A375 (cell line): ENCODE measurements around the gene LDAH. TPM values are rescaled to one million over a fixed set of nuclear protein-coding genes. Genes with fewer than 3 reads are reported as not detected.

ENCODE experiments used
- total RNA-seq: library from RNA; depleted of rRNA; stranded (reverse); fragments of >200 nt; shearing (Covaris generic); gene quantifications from 2 replicates; pipeline ENCODE4 v1.2.3, GENCODE V29; 2014; rRNA removed

The LDAH gene
- 11.1 and 13.9 TPM in 2 replicates for total RNA-seq

DNA sequence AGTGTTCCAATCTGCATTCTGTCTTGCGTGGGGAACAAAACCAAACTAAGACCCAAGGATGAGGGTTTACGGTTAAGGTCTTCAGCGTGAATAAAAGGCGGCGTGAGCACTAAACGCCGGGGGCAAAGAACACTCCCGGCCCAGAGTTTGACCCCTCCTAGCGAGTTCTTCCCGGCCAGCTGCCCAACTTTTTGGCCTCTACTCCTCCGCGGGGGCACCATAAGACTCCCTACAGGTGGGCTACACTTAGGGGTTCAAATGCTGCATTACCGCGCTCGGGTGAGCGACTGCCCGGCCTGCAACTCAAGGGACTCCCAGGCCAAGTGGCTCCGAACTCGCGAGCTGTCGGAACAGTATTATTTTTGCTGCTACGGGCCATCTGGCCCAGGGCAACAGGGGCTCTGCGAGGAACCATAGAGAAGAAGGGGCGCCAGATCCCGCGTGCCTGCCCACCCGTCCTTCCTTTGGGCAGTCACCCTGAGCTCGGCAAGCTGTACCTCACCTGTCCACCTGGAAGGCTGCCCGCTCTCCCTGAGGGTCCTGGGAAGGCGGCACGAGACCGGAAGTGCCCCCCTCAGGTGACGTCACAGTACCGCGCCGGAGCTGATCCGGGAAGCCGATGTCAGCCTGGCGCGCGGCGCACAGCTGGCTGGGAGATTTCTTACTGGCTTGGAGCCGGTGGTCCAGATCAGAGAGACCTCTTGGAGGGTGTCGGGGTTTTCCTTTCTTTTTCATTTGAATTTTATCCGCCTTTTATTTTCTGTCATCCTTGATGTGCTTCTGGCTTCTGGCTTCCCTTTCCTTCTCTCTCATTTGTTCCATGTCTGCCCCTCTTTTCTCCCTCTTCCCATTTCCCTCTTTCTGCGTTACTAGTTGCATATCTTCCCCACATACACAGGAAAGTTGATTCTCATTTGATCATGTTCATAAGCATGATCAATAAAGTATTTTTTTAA, at the start of gene LDAH:
TSS of gene LDAH (minus strand) at position 567 of the 956 bp plus-strand sequence. CDS start 21,638 bp downstream, outside the sequence.

DNA sequence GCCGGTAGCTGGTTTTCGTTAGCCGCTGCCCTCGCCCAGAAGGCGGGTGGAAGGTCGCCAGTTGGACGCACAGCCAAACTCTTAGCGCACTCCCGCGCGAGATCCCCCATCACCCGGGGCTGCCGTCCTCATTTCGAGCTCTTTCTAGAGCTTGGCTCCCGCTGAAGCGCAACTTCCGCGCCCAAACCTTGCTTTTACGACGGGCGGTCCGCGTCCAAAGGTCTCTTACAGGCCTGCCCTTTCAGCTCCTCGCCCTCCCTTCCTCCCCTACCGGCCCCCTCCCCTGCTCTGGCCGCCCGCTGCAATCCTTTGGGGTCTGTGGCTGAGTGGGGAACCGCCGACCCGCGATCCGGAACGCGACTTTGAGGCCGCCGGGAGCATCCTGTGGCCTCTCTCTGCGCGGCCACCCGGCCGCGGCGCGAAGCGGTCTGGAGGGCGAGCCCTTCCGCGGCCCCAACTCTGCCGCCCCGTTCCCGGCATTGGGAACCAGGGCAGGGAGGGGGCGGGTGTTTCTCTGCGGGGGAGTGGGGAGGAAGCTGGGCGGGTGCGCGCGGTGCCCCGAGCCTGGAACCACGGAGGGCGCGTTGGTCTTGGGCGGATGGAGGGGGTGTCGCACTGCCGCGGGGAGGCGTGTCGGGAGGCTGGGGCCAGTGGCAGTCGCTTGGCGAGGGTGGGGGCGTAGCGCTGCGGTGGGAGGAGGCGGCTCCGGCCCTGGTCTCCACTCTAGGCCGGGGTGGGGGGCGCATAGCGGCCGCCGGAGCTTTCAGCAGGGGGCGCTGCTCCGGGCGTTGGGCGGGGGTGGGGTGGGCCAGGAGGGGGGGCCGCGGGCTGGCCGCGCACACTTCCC, 156.4 kb downstream of the LDAH start, which contains the start of gene GDF7:
TSS of gene GDF7 (plus strand) at position 841 of the 847 bp plus-strand sequence. CDS start 96 bp downstream, outside the sequence.

DNA sequence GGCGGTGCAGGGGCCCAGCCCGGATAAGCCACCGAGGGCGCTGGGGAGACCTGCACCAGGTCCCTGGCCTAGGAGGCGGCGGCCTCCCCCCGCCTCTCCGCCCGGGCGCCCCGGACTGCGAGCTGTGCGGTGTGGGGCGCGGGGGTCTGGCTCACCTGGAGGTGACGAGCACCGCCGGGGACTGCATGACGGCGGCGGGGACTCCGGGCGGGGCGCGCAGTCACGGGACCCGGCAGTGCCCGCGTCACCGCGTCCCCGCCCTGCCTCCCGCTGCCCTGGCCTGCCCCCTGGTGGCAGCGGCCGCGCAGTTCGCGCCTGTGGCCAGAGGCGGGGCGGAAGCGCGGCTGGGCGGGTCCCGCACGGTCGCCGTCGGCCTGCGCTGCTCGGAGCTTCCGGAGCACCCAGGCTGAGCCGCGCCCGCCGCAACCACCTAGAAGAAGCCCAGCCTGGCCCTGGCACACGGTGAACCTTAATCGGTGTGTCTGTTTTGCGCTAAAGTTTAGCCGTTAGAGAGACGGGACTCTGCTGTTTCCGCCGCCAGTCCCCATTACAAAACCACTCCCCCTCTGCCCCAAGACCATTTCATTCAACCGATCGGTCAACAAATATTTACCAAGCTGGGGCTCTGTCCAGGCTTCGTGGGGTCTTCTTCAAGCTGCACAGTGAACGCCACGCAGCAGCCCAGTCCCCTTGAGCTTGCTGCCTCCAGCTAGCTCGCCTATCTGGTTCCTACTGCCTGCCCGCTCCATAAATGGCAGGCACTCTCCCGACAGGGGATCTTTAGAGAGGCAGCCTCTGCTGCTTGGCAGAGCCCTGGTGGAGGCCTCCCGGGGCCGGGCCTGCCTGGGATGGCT, 171.8 kb downstream of the LDAH start, which contains the start of gene HS1BP3:
TSS of gene HS1BP3 (minus strand) at position 222 of the 854 bp plus-strand sequence. CDS start at position 187, 35 bp downstream.

Other genes starting within 250 kb of the LDAH start
- 17.3 and 19.2 TPM in 2 replicates for gene HS1BP3, start 172.0 kb downstream of the LDAH start, total RNA-seq
- 0.04 and 0.11 TPM in 2 replicates for gene GDF7, start 156.0 kb downstream of the LDAH start, total RNA-seq
- not detected in 2 replicates for gene APOB, start 221.0 kb upstream of the LDAH start, total RNA-seq